Stimulated activated effector memory CD8-positive, alpha-beta T cell treated with anti-CD3 and anti-CD28 coated beads, Interleukin-12 subunit alpha, Interleukin-12 subunit beta, amount 100 ng/mL, for 72 hours (primary cell): ENCODE results near the gene KRCC1.
"Not testable (repeated sequence)": the region's sequence is repeated elsewhere in the genome, so short reads cannot be mapped to it uniquely, and the experiment has no call there.

Source experiments
- ATAC-seq: fragments of 150-1000 bp; cut with Tn5 transposase; 2 replicates; pipeline ENCODE4 v1.10.0; 2021
- DNase-seq, 2 donors: peaks; one replicate each; pipeline ENCODE4 v3.0.0; 2021 to 2022; ENCODE audit warnings: low spot score in 2 of 2
- H3K27ac Mint-ChIP-seq: one replicate; pipeline ENCODE4 v1.8.0; 2022; ENCODE audit warnings: mild to moderate bottlenecking, mixed read lengths
- H3K36me3 Mint-ChIP-seq: one replicate; pipeline ENCODE4 v1.8.0; 2022; ENCODE audit warnings: mild to moderate bottlenecking, mixed read lengths
- H3K4me1 Mint-ChIP-seq: one replicate; pipeline ENCODE4 v1.8.0; 2022; ENCODE audit warnings: mixed read lengths
- H3K4me3 Mint-ChIP-seq: one replicate; pipeline ENCODE4 v1.8.0; 2022; ENCODE audit warnings: mild to moderate bottlenecking, mixed read lengths
- H3K9me3 Mint-ChIP-seq: one replicate; pipeline ENCODE4 v1.8.0; 2022; ENCODE audit warnings: mixed read lengths

KRCC1 gene

GRCh38 chr2:88006912-88007439 is 48.6 kb downstream of the KRCC1 start:
- no peaks in the 10 kb centered on the region for H3K4me1 Mint-ChIP-seq
- no peak overlapping the region for H3K27ac Mint-ChIP-seq
- no peak overlapping the region for H3K4me3 Mint-ChIP-seq
- DNase-seq = no peak
- no peak for ATAC-seq
- H3K9me3 Mint-ChIP-seq = no peaks in the 10 kb centered on the region
- no peaks in the 10 kb centered on the region for H3K36me3 Mint-ChIP-seq

GRCh38 chr2:88005776-88006175 is 49.8 kb downstream of the KRCC1 start:
- H3K4me3 Mint-ChIP-seq = no peak overlapping the region
- no peaks in the 10 kb centered on the region for H3K4me1 Mint-ChIP-seq
- no peak for DNase-seq
- H3K9me3 Mint-ChIP-seq = no peaks in the 10 kb centered on the region
- H3K36me3 Mint-ChIP-seq = no peaks in the 10 kb centered on the region
- H3K27ac Mint-ChIP-seq = no peak overlapping the region
- no peak for ATAC-seq

- H3K4me3 Mint-ChIP-seq = no peak overlapping the region
- no peaks in the 10 kb centered on the region for H3K9me3 Mint-ChIP-seq
- H3K36me3 Mint-ChIP-seq = no peaks in the 10 kb centered on the region
- ATAC-seq (no peak), DNase-seq (no peak)
- no peak overlapping the region for H3K27ac Mint-ChIP-seq
- no peaks in the 10 kb centered on the region for H3K4me1 Mint-ChIP-seq
Observed at GRCh38 chr2:88003074-88003755, 52.4 kb downstream of the KRCC1 start.

- Mint-ChIP-seq H3K4me1 (no peaks in the 10 kb centered on the region), H3K27ac (no peak overlapping the region), H3K4me3 (no peak overlapping the region), H3K9me3 (no peaks in the 10 kb centered on the region), H3K36me3 (no peaks in the 10 kb centered on the region)
- ATAC-seq (no peak), DNase-seq (no peak)
Observed at GRCh38 chr2:88002359-88002707, 53.2 kb downstream of the KRCC1 start.

- H3K9me3 Mint-ChIP-seq, DNase-seq, H3K4me1 Mint-ChIP-seq, ATAC-seq, H3K4me3 Mint-ChIP-seq, H3K27ac Mint-ChIP-seq, H3K36me3 Mint-ChIP-seq: not testable (repeated sequence)
Observed at GRCh38 chr2:88000474-88000873, 55.1 kb downstream of the KRCC1 start.

GRCh38 chr2:87996570-87996969 is 59.0 kb downstream of the KRCC1 start:
- Mint-ChIP-seq H3K9me3 (no peaks in the 10 kb centered on the region), H3K27ac (no peak overlapping the region), H3K4me1 (no peaks in the 10 kb centered on the region), H3K36me3 (no peaks in the 10 kb centered on the region), H3K4me3 (no peak overlapping the region)
- ATAC-seq (no peak), DNase-seq (no peak)

- ATAC-seq = no peak
- DNase-seq = no peak
- no peaks in the 10 kb centered on the region for H3K36me3 Mint-ChIP-seq
- no peaks in the 10 kb centered on the region for H3K4me1 Mint-ChIP-seq
- H3K9me3 Mint-ChIP-seq = no peaks in the 10 kb centered on the region
- H3K4me3 Mint-ChIP-seq = no peak overlapping the region
- no peak overlapping the region for H3K27ac Mint-ChIP-seq
Observed at GRCh38 chr2:87995756-87996155, 59.8 kb downstream of the KRCC1 start.

- H3K4me1 Mint-ChIP-seq, H3K27ac Mint-ChIP-seq, H3K36me3 Mint-ChIP-seq, H3K4me3 Mint-ChIP-seq, DNase-seq, H3K9me3 Mint-ChIP-seq, ATAC-seq: not testable (repeated sequence)
Observed at GRCh38 chr2:87994304-87994850, 61.2 kb downstream of the KRCC1 start.

GRCh38 chr2:87992569-87992968 is 63.0 kb downstream of the KRCC1 start:
- ATAC-seq, H3K36me3 Mint-ChIP-seq, DNase-seq, H3K4me3 Mint-ChIP-seq, H3K4me1 Mint-ChIP-seq, H3K27ac Mint-ChIP-seq, H3K9me3 Mint-ChIP-seq: not testable (repeated sequence)

- DNase-seq, H3K4me1 Mint-ChIP-seq, H3K36me3 Mint-ChIP-seq, H3K9me3 Mint-ChIP-seq, H3K4me3 Mint-ChIP-seq, H3K27ac Mint-ChIP-seq, ATAC-seq: not testable (repeated sequence)
Observed at GRCh38 chr2:87987473-87987872, 68.1 kb downstream of the KRCC1 start.

GRCh38 chr2:87985902-87986301 is 69.7 kb downstream of the KRCC1 start:
- ATAC-seq, H3K4me1 Mint-ChIP-seq, H3K9me3 Mint-ChIP-seq, H3K4me3 Mint-ChIP-seq, H3K27ac Mint-ChIP-seq, H3K36me3 Mint-ChIP-seq, DNase-seq: not testable (repeated sequence)

- H3K36me3 Mint-ChIP-seq, H3K27ac Mint-ChIP-seq, DNase-seq, H3K9me3 Mint-ChIP-seq, ATAC-seq, H3K4me1 Mint-ChIP-seq, H3K4me3 Mint-ChIP-seq: not testable (repeated sequence)
Observed at GRCh38 chr2:87981182-87981581, 74.4 kb downstream of the KRCC1 start.
